NCI-H2227 treated with DMSO at 0.1 percent for 48 hours (cell line): ENCODE measurements around the gene SPRR1A.
"Not testable (repeated sequence)": the region's sequence is repeated elsewhere in the genome, so short reads cannot be mapped to it uniquely, and the experiment has no call there.

Experiments used
- DNase-seq: peaks from one replicate; lab custom pipeline; 2025; lab: John Stamatoyannopoulos, UW

The SPRR1A gene

DNA sequence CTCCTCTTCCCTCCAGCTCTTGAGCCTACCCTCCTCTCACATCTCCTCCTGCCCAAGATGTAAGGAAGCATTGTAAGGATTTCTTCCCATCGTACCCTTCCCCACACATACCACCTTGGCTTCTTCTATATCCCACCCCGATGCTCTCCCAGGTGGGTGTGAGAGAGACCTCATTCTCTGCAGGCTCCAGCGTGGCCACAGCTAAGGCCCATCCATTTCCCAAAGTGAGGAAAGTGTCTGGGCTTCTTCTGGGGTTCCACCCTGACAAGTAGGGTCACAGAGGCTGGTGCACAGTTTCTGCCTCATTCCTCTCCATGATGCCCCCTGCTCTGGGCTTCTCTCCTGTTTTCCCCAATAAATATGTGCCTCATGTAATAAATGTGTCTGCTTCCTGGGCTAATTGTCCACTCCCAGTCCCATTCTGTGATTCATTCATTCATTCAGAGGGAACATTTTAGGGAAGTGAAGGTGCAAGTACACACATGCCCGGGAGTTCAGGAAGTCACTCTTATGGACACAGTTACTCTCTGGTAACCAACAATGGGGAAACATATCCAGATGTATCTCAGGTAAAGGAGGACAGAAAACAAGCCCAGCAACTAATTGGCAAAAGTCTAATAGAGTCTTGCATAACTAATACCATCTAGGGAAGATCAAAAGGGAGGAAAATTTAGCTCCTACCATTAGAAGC is 11.5 kb upstream of the SPRR1A start:
- DNase-seq = no peak

- DNase-seq = no peak
Measured at GRCh38 chr1:152976688-152977087, 7.2 kb upstream of the SPRR1A start.

- DNase-seq = no peak
Measured at GRCh38 chr1:152977614-152978013, 6.3 kb upstream of the SPRR1A start.

DNA sequence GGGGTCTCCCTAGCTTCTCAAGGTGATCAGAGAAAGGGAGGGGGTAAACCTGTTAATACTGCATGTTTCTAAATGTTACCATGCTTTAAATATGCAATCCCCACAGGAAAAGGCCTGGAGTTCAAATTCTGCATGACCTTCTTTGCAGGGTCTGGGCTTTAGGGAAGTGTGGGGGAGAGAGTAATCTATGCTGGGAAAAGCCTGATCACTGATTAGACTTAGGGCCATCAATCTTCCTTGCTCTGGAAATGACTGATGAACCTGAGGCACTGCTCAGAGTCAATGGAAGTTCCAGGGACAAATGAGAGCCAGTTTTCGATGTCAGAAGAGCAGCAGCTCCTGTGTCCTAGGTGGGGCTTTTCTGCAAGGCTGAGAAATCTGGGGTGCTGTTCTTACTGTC is 3.2 kb upstream of the SPRR1A start:
- DNase-seq = no peak

DNA sequence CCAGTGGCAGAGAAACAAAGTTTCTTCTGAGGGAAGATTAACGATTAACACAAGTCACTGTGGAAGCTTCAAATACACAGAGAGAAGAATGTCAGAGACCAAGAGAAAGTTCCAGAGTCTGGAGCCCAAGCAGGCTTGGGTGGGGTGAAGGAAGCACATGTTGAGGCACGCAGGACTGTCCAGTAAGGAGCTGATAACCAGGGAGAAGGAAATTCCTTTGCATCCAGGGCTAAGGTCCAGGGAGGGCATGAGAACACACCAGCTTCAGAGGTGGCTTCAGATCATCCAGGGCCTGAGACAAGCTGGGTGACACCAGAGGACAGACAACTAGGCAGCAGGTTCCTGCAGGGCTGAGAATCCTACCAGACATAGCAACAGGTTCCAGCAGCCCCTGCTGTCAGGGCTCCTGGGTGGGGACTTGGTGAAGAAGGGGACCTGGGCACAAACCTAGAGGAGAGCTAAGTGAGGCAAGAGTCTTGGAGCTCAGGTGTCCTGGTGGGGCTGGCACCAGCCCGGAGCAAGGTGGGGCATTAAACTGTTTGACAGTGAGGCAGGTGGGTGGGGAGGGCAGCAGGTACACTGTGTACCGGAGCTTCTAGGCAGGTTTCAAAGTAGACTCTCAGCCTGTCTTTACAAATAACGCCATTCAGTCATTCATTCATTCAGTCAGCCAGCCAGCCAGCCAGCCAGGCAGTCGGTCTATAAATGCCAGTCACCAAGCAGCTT is 2.6 kb upstream of the SPRR1A start:
- no peak for DNase-seq

GRCh38 chr1:152982076-152982475 is 1.8 kb upstream of the SPRR1A start:
- no peak for DNase-seq

DNA sequence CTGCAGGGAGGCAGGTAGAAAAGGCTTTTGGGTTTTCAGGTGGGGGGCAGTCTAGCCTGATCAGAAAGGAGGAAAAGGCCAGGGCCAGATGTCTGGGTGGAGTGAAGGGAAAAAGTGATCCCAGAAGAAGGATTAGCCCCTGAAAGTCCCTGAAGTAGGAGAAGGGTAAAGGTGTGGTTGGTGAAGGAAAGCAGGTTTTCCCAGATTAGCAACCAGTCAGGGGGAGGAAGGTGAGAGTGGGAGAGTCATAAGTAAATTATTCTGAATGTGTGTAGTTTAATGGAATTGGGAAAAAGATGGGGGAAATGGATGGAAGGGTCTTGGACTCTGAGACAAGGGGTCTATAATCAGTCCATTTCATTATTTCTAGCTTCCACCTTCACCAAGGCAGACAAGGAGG is 647 bp upstream of the SPRR1A start:
- DNase-seq = no peak

- no peak for DNase-seq
Measured at GRCh38 chr1:152986578-152986977, 2.7 kb downstream of the SPRR1A start.

DNA sequence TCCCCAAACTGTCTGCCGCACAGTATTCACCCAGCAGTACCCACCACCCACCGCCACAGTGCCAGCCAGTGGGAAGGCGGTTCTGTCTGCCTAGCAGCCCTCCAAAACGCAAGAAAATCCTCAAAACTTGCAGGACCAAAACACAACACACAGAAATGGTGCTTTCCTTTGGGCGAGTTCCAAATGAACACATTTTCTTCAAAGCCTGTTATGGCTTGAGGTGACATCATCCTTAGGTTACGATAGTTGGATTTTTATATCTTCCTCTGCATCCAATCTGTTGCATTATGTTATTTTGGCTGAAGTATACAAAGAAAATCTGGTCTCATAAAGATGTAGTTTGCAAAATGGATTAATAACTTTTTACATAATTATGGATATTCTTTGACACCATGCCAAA is 9.3 kb downstream of the SPRR1A start:
- DNase-seq = no peak

GRCh38 chr1:152995842-152996241 is 12.0 kb downstream of the SPRR1A start:
- DNase-seq = no peak

DNA sequence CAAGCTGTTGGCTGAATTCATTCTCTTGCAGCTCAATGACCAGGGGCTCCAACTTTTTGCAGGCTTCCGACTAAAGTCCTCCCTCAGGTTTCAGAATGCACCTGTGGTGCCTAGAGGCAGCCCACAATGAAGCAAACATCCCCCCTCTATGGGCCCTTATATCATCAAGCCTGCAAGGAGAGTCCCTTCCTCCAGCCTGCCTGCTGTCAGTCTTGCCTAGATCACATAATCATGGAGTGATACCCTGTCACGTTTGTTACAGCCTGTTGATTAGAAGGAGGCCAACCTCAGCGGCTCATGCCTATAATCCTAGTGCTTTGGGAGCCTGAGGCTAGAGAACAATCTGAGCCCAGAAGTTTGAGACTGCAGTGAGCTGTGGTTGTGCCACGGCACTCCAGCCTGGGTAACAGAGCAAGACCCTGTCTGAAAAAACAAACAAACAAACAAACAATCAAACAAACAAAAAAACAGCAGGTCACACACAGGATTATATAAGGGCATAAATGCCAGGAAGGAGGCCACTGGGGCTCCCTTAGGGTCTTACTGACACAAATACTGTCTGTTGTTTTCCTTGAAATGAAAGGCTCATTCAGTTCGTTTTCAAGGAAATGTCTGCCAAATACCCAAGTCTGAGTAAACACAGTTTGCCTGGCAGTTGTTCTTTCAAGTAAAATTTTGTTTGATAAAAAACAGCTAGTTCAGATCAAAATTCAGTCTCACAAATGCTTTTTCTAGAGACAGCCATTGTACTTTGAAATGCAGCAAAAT is 12.9 kb downstream of the SPRR1A start:
- no peak for DNase-seq

- DNase-seq = no peak
Measured at GRCh38 chr1:152997901-152998300, 14.0 kb downstream of the SPRR1A start.

DNA sequence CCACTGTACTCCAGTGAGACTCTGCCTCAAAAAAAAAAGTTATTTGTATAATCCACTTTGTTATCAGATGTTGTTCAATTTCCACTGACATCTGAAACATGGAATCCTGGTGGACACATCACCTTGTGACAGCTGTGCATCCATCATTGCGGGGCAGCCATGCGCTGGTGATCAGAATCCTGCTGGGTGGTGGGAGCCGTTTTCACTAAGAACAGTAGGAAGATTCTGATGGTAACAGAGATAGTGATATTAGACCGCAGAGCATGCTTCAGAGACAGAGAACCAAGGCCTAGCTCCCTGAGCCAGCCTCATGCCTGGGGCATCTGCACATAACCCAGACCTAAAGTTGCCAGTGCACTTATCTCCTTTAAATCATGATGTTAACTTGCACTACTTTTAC is 14.6 kb downstream of the SPRR1A start:
- DNase-seq = no peak

DNA sequence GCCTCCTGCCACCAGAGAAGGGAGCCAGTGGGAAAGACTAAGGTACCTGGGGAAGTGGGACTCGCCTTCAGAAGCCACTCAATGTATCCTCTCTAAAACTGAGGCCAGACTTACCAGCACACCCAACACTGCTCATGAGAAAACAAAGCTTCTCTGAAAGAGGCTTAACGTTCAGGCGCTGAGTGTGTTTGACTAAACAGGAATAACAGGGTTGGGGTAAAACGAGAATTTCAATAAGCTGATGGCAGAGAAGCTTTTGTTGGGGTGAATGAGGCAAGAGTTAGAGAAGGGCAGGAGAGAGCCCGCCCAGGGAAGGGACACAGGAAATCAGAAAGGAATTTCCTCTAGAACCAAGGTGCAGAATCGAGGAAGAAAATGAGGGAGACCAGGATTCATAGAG is 15.9 kb downstream of the SPRR1A start:
- DNase-seq = no peak

- DNase-seq = no peak
Measured at GRCh38 chr1:153000294-153000693, 16.4 kb downstream of the SPRR1A start.

DNA sequence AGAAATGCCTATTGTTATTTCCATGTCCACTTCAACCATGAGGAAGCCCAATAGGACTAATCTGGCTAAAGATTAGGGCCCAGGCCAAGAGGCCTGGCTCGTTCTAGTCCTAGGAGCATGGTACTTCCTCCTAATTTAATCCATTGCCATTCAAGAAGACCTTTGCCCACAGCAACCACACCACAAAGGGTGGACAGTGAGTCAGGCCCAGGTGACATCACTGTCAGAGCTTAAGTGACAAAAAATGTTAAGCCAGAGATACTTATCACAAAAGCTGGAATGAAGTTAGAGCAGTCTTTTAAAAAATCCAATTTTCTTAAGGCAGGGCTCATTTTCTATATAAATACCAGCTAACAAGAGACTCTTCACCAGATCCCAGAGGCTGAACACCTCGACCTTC is 17.5 kb downstream of the SPRR1A start, which contains the start of gene SPRR3:
Gene SPRR3 (plus strand): TSS at position 368 of the 400 bp plus-strand sequence. CDS start 1,272 bp downstream, outside the sequence.
- DNase-seq = no peak

- DNase-seq = not testable (repeated sequence)
Measured at GRCh38 chr1:153011235-153011758, 27.4 kb downstream of the SPRR1A start.

- not testable (repeated sequence) for DNase-seq
Measured at GRCh38 chr1:153021829-153022228, 37.9 kb downstream of the SPRR1A start.

- DNase-seq = not testable (repeated sequence)
Measured at GRCh38 chr1:153022340-153022739, 38.5 kb downstream of the SPRR1A start.

GRCh38 chr1:153023109-153023508 is 39.2 kb downstream of the SPRR1A start:
- no peak for DNase-seq

GRCh38 chr1:153024413-153024812 is 40.5 kb downstream of the SPRR1A start:
- DNase-seq = no peak

DNA sequence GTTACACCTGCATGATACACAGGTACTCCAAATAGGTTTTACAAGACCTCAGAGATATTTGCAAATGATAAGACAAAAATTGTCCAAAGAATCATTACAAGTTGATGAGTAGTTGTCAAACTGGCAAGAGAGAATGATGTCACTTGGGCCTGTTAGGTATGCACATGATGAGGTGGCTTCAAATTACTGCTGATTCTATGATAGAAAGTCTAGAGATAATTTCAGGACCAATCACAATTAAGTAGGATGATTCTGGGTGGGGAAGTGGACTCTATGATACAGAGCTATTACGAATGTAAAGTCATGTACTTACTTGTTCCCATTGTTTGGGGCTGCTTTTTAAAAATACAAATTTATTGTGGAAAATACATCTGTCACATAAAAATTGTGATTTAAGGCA is 41.9 kb downstream of the SPRR1A start:
- no peak for DNase-seq

GRCh38 chr1:153028766-153029165 is 44.9 kb downstream of the SPRR1A start:
- DNase-seq = no peak
